SU-DHL-6 (cell line): ENCODE results near the gene XIRP2.

Experiments
- H2AFZ ChIP-seq: fragments of 200-600 bp; sonication (generic); 2 replicates; pipeline ENCODE4 v1.6.1; 2014; ENCODE audit warnings: low read depth, mild to moderate bottlenecking, moderate library complexity, mixed read lengths, antibody characterized with exemption, low read length; ENCODE audit not compliant: severe bottlenecking
- H3F3A ChIP-seq: fragments of 200-600 bp; shearing (Covaris generic); 2 replicates; pipeline ENCODE4 v1.6.0; 2016; ENCODE audit warnings: antibody characterized with exemption, mild to moderate bottlenecking; ENCODE audit not compliant: insufficient read depth
- H3K27ac ChIP-seq: fragments of 200-600 bp; sonication (generic); 2 replicates; pipeline ENCODE4 v1.5.1; 2016; ENCODE audit warnings: low read depth, mild to moderate bottlenecking, low read length, moderate library complexity, mixed read lengths
- H3K27me3 ChIP-seq: fragments of 200-600 bp; sonication (generic), shearing (Covaris generic); 2 replicates; pipeline ENCODE4 v1.6.0; 2014; ENCODE audit warnings: mild to moderate bottlenecking, low read length
- H3K36me3 ChIP-seq: fragments of 200-600 bp; sonication (generic); 2 replicates; pipeline ENCODE4 v1.6.1; 2014; ENCODE audit warnings: mild to moderate bottlenecking, low read length, mixed read lengths
- H3K4me2 ChIP-seq: fragments of 300-600, 200-600 bp; shearing (Covaris generic), sonication (generic); 2 replicates; pipeline ENCODE4 v1.6.0; 2014; ENCODE audit warnings: low read length, low read depth, mild to moderate bottlenecking; ENCODE audit not compliant: poor library complexity, severe bottlenecking
- H3K4me3 ChIP-seq: fragments of 200-600 bp; sonication (generic); 2 replicates; pipeline ENCODE4 v1.5.1; 2014; ENCODE audit warnings: antibody characterized with exemption, low read length, mild to moderate bottlenecking, mixed read lengths; ENCODE audit not compliant: insufficient read depth, poor library complexity, severe bottlenecking
- H3K79me2 ChIP-seq: fragments of 200-600 bp; sonication (generic); 2 replicates; pipeline ENCODE4 v1.6.1; 2014; ENCODE audit warnings: mild to moderate bottlenecking, low read length, moderate library complexity; ENCODE audit not compliant: insufficient read depth
- H3K9ac ChIP-seq: fragments of 200-600 bp; sonication (generic); 2 replicates; pipeline ENCODE4 v1.7.0; 2014; ENCODE audit warnings: mild to moderate bottlenecking, low read length
- H3K9me2 ChIP-seq: fragments of 200-600 bp; sonication (generic); replicated peaks from 2 replicates; pipeline ENCODE4 v1.6.1; 2014; ENCODE audit warnings: low read length; ENCODE audit not compliant: insufficient read depth
- H3K9me3 ChIP-seq: fragments of 200-600 bp; sonication (generic); 2 replicates; pipeline ENCODE4 v1.6.1; 2014; ENCODE audit warnings: low read length, mixed read lengths; ENCODE audit not compliant: insufficient read depth
- H4K20me1 ChIP-seq: fragments of 200-600 bp; sonication (generic); 2 replicates; pipeline ENCODE4 v1.6.1; 2014; ENCODE audit warnings: low read depth, mild to moderate bottlenecking, antibody characterized with exemption, low read length, moderate library complexity, mixed read lengths
- CTCF ChIP-seq: fragments of 200-600 bp; sonication (generic); IDR thresholded peaks from one replicate; pipeline ENCODE4 v1.5.1; 2017; ENCODE audit warnings: antibody characterized with exemption, mild to moderate bottlenecking, low read length, moderate library complexity; ENCODE audit not compliant: insufficient read depth, poor library complexity, severe bottlenecking
- EZH2phosphoT487 ChIP-seq: fragments of 200-600 bp; sonication (generic), shearing (Covaris generic); conservative IDR thresholded peaks from 2 replicates; pipeline ENCODE4 v1.6.1; 2018; ENCODE audit warnings: mild to moderate bottlenecking, antibody characterized with exemption, low read length, moderate library complexity, mixed read lengths

The XIRP2 gene

GRCh38 chr2:167289651-167290410, 401.6 kb downstream of the XIRP2 start:
- Histone ChIP-seq H4K20me1 (no peaks in the 10 kb centered on the region), H3K27me3 (no peaks in the 10 kb centered on the region), H3K9ac (no peak overlapping the region), H2AFZ (no peak overlapping the region), H3F3A (no peaks in the 10 kb centered on the region), H3K9me2 (no peaks in the 10 kb centered on the region), H3K9me3 (no peaks in the 10 kb centered on the region), H3K4me2 (no peak overlapping the region), H3K27ac (no peak overlapping the region), H3K36me3 (no peaks in the 10 kb centered on the region), H3K79me2 (no peaks in the 10 kb centered on the region), H3K4me3 (no peak overlapping the region)
- TF ChIP-seq CTCF (no peak), EZH2phosphoT487 (no peak)

GRCh38 chr2:167292430-167293171, 404.3 kb downstream of the XIRP2 start, which contains the start of gene B3GALT1:
Gene B3GALT1 (plus strand): TSS chr2:167293001.
- Histone ChIP-seq H3K9me2 (no peaks in the 10 kb centered on the region), H3K27ac (no peak within 1 kb of the TSS), H3K9ac (no peak within 1 kb of the TSS), H4K20me1 (no peaks in the 10 kb centered on the region), H3K9me3 (no peaks in the 10 kb centered on the region), H3K79me2 (no peaks in the 10 kb centered on the region), H3K4me2 (no peak within 1 kb of the TSS), H2AFZ (no peak within 1 kb of the TSS), H3K4me3 (no peak within 1 kb of the TSS), H3F3A (no peaks in the 10 kb centered on the region), H3K27me3 (no peaks in the 10 kb centered on the region), H3K36me3 (no peaks in the 10 kb centered on the region)
- TF ChIP-seq EZH2phosphoT487 (no peak), CTCF (no peak)

- Histone ChIP-seq H3K4me3 (no peak overlapping the region), H3K79me2 (no peaks in the 10 kb centered on the region), H3K27ac (no peak overlapping the region), H3K9ac (no peak overlapping the region), H3F3A (no peaks in the 10 kb centered on the region), H2AFZ (no peak overlapping the region), H4K20me1 (no peaks in the 10 kb centered on the region), H3K9me2 (no peaks in the 10 kb centered on the region), H3K27me3 (no peaks in the 10 kb centered on the region), H3K36me3 (no peaks in the 10 kb centered on the region), H3K9me3 (no peaks in the 10 kb centered on the region), H3K4me2 (no peak overlapping the region)
- TF ChIP-seq EZH2phosphoT487, result no peak
- TF ChIP-seq CTCF, result no peak
These were observed 405.0 kb downstream of the XIRP2 start for GRCh38 chr2:167293172-167293781.
